ENCODE measurements around the gene USP6. TPM values are rescaled to one million over a fixed set of nuclear protein-coding genes. Genes with fewer than 3 reads are reported as not detected.
"Not testable (repeated sequence)": the region's sequence is repeated elsewhere in the genome, so short reads cannot be mapped to it uniquely, and the experiment has no call there.

USP6 gene
- total RNA-seq, 4 donors from 2014 or later, result 0.04 to 0.98 (median 0.19) TPM; not detected in 1

DNA sequence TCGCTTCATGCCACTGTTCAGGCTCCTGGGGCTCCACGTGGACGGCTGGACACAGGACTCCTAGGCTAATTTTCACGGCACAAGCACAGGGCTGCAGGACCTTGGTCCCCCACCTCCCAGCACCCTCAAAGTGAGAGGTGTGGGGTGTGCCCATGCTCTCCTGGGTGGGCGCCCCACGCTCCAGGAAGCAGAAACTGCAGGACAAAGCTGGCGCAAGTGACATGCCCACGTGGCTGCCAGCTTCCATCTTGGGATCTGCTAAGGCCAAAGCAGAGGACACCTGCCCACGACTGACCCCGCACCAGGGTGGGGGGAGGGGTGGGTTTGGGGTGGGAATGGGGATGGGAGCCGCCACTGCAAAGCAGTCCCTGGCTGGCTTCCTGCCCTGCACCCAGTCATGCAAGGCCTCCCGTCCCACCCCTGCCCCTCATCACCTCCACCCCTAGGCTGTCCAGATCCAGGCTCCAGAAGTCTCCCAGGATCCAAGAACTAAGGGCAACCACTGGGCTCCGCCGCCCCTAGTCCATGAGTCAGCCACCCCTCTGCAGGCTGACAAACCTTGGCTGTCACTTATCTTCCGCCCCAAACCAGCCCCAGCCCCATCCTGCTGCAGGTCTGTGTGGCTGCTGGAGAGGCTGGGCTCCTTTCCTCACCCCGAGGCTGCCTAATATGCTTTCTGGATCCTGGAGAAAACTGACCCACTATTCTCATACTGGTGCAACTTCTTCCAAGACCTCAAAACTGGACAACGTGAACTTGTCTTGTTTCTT, 11.1 kb downstream of the USP6 start:
- peak in 1 of 2 donors; percentile 72 for DNase-seq (ENCODE audit: low spot score in 2 of 2)
- H3K4me3 ChIP-seq (ENCODE audit: low read depth, poor library complexity, severe bottlenecking), result no peak overlapping the region
- TF ChIP-seq POLR2A (IDR thresholded peaks at IDR 0.05) (no peak), CTCF (IDR thresholded peaks at IDR 0.05) (no peak)
- intact Hi-C loops (cut with DNase I; ENCODE audit: low total_unique reads), result no loop called here
- 82 to 87% methylated on average over 12 to 17 of the region's 17 CpGs for WGBS, 2 donors

GRCh38 chr17:5127910-5128309, 12.1 kb downstream of the USP6 start:
- WGBS, 2 donors, result 79 to 80% methylated on average over 4 of the region's 4 CpGs
- no peak overlapping the region for H3K4me3 ChIP-seq (ENCODE audit: low read depth, poor library complexity, severe bottlenecking)
- intact Hi-C loops (cut with DNase I; ENCODE audit: low total_unique reads), result no loop called here
- DNase-seq (ENCODE audit: low spot score in 2 of 2), result peak in 1 of 2 donors; percentile 42
- TF ChIP-seq CTCF (IDR thresholded peaks at IDR 0.05) (no peak), POLR2A (IDR thresholded peaks at IDR 0.05) (no peak)

DNA sequence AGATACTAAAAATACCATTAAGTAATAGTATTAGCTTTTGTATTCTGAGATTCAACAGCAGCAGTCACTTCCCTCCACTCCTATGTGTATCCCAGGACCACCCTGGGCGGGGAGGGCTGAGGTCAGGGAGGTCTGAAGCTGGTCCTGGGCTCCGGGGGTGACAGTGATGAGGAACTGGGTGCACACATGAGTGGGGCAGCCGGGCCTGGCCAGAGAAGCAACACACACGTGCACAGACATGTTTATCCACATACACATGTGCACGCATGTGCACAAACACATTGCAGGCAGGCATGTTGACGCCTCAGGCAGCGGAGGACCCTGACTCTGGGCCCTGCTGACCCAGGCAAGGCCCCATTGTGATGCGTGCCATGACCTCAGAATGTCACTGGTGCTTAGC, 12.6 kb downstream of the USP6 start:
- intact Hi-C loops (cut with DNase I; ENCODE audit: low total_unique reads); H3K4me3 ChIP-seq (ENCODE audit: low read depth, poor library complexity, severe bottlenecking): not testable (repeated sequence)
- WGBS, 2 donors, result 70 to 76% methylated on average over 8 of the region's 8 CpGs
- DNase-seq (ENCODE audit: low spot score in 2 of 2), result peak in 1 of 2 donors; percentile 72

- no peak for TF ChIP-seq POLR2A (IDR thresholded peaks at IDR 0.05)
Observed at GRCh38 chr17:5128905-5129535, 13.2 kb downstream of the USP6 start.

GRCh38 chr17:5129770-5130169, 13.9 kb downstream of the USP6 start:
- intact Hi-C loops (cut with DNase I; ENCODE audit: low total_unique reads); H3K4me3 ChIP-seq (ENCODE audit: low read depth, poor library complexity, severe bottlenecking): not testable (repeated sequence)
- peak in 1 of 2 donors; percentile 56 for DNase-seq (ENCODE audit: low spot score in 2 of 2)
- WGBS, 2 donors, result 89 to 90% methylated on average over 8 of the region's 8 CpGs

More at GRCh38 chr17:5128905-5129535, 13.2 kb downstream of the USP6 start:
- intact Hi-C loops (cut with DNase I; ENCODE audit: low total_unique reads), result no loop called here
- WGBS, 2 donors, result 79 to 92% methylated on average over 11 of the region's 11 CpGs
- no peak overlapping the region for H3K4me3 ChIP-seq (ENCODE audit: low read depth, poor library complexity, severe bottlenecking)
- DNase-seq (ENCODE audit: low spot score in 2 of 2), result peak in 1 of 2 donors; percentile 59

DNA sequence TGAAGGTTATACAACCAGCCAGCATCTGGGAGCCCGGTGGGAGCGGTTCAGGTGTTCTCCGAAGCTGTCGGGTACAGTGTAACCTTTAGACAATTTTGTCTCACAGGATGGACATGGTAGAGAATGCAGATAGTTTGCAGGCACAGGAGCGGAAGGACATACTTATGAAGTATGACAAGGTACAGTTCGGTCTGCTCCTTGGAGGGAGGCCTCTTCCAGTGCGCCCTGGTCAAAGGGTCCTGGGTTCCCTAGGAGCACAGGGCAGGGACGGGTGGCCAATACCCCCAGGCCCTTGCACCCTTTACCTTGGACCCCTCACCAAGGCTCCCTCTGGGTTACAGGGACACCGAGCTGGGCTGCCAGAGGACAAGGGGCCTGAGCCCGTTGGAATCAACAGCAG, 14.4 kb downstream of the USP6 start:
- DNase-seq (ENCODE audit: low spot score in 2 of 2); intact Hi-C loops (cut with DNase I; ENCODE audit: low total_unique reads): not testable (repeated sequence)
- 90 to 92% methylated on average over 10 of the region's 10 CpGs for WGBS, 2 donors

GRCh38 chr17:5130687-5131086, 14.9 kb downstream of the USP6 start:
- intact Hi-C loops (cut with DNase I; ENCODE audit: low total_unique reads); H3K4me3 ChIP-seq (ENCODE audit: low read depth, poor library complexity, severe bottlenecking): not testable (repeated sequence)
- 75 to 90% methylated on average over 5 of the region's 5 CpGs for WGBS, 2 donors
- DNase-seq (ENCODE audit: low spot score in 2 of 2), result peak in 1 of 2 donors; percentile 62

More for the DNA sequence above, 14.4 kb downstream of the USP6 start:
- not testable (repeated sequence) for H3K4me3 ChIP-seq (ENCODE audit: low read depth, poor library complexity, severe bottlenecking)

DNA sequence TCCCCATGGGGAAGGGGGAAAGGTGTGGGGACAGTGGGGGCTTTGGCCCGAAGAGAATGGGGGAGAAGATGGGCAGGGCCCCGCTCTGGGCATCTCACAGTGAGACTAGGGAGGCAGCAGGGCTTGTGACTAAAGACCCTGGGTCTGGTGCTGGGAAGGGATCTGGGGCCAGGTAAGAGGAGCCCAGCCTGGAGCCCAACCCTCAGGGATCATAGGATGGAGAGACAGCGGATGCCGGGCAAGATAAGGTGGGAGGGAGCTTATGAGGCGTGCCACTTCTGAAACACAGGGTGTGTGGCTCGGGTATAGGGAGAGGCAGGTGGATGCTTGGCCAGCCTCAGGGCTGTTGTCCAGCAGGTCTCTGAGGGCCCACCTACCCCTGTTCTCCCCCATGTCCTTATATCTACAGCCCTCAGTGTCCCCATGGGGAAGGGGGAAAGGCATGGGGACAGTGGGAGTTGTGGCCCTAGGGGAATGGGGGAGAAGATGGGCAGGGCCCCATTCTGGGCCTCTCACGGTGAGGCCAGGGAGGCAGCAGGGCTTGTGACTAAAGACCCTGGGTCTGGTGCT, 15.4 kb downstream of the USP6 start:
- TF ChIP-seq CTCF (IDR thresholded peaks at IDR 0.05), result no peak
- TF ChIP-seq POLR2A (IDR thresholded peaks at IDR 0.05), result no peak
- intact Hi-C loops (cut with DNase I; ENCODE audit: low total_unique reads), result no loop called here
- DNase-seq (ENCODE audit: low spot score in 2 of 2), result no peak
- H3K4me3 ChIP-seq (ENCODE audit: low read depth, poor library complexity, severe bottlenecking), result no peak overlapping the region
- WGBS, 2 donors, result 81 to 90% methylated on average over 7 of the region's 7 CpGs

- peak in 1 of 2 donors; percentile 71 for DNase-seq (ENCODE audit: low spot score in 2 of 2)
- WGBS, 2 donors, result 84 to 85% methylated on average over 15 to 16 of the region's 16 CpGs
- H3K4me3 ChIP-seq (ENCODE audit: low read depth, poor library complexity, severe bottlenecking); intact Hi-C loops (cut with DNase I; ENCODE audit: low total_unique reads): not testable (repeated sequence)
Observed at GRCh38 chr17:5131799-5132502, 16.1 kb downstream of the USP6 start.

DNA sequence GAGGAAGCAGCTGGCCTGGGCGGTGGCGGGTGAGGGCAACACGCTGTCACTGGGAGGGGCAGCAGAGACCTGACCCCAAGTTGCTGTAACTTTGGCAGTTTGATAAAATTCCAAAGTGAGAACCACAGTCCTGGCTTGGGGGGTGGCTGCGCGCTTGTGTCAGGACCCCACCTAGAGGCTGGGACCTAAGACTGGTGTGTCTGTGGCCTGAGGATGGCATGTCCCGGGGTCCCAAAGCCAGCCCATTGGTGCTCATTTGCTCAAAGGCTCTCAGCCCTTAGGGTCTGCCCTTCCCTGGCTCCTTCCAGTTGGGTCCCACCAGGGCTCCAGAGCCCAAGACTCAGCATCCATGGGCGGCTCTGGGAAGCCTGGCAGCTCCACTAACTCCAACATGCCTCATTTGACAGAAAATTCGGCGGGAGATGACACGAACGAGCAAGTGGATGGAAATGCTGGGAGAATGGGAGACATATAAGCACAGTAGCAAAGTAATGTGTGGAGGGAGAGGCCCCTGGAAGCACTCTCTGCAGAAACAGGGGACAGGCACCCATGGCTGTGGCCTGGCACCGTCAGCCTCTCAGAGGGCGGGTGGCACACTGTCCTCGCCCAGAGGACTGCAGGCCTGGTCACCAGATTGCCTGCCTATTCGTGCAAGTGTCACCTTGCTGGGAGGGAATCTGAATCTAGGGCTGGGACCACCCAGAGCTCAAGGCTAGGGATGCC, 16.8 kb downstream of the USP6 start:
- 90 to 92% methylated on average over 15 of the region's 15 CpGs for WGBS, 2 donors
- intact Hi-C loops (cut with DNase I; ENCODE audit: low total_unique reads); H3K4me3 ChIP-seq (ENCODE audit: low read depth, poor library complexity, severe bottlenecking); DNase-seq (ENCODE audit: low spot score in 2 of 2): not testable (repeated sequence)
